ENCODE measurements around the gene ARHGAP10. TPM values are rescaled to one million over a fixed set of nuclear protein-coding genes. Genes with fewer than 3 reads are reported as not detected.
"Not testable (repeated sequence)": the region's sequence is repeated elsewhere in the genome, so short reads cannot be mapped to it uniquely, and the experiment has no call there.

ARHGAP10 gene
- polyA plus RNA-seq, 1 experiment, result 20.2 TPM

GRCh38 chr4:147791341-147791740 is 59.5 kb downstream of the ARHGAP10 start:
- ChIA-PET POLR2A (interaction anchor here (0.6 kb wide), 1 partner anchor 26 kb away, joined by 5 read pairs; no protein-coding TSS in a partner anchor), CTCF (interaction anchor here (0.6 kb wide), 1 partner anchor 37 kb away, joined by 3 read pairs; no protein-coding TSS in a partner anchor)
- DNase-seq (ENCODE audit: low read depth), result no peak
- Histone ChIP-seq H3K27me3 (ENCODE audit: control insufficient read depth, insufficient read depth, low read length) (no peaks in the 10 kb centered on the region), H3K36me3 (ENCODE audit: control insufficient read depth, insufficient read depth, low read length) (no peaks in the 10 kb centered on the region), H3K4me3 (ENCODE audit: low read depth, low read length) (no peak overlapping the region)
- no peak for TF ChIP-seq CTCF (IDR thresholded peaks at IDR 0.05; ENCODE audit: insufficient read depth, low read depth, low read length)

- H3K36me3 ChIP-seq (ENCODE audit: control insufficient read depth, insufficient read depth, low read length), result no peaks in the 10 kb centered on the region
- TF ChIP-seq CTCF (IDR thresholded peaks at IDR 0.05; ENCODE audit: insufficient read depth, low read depth, low read length), result no peak
- ChIA-PET POLR2A (interaction anchor here (0.6 kb wide), 2 partner anchors 27 to 208 kb away, joined by 5 to 6 read pairs; no protein-coding TSS in a partner anchor), CTCF (interaction anchor here (0.6 to 1.1 kb wide), 3 partner anchors 18 to 73 kb away, joined by 3 read pairs; no protein-coding TSS in a partner anchor)
- H3K27me3 ChIP-seq (ENCODE audit: control insufficient read depth, insufficient read depth, low read length), result no peaks in the 10 kb centered on the region
- DNase-seq (ENCODE audit: low read depth), result no peak
- no peak overlapping the region for H3K4me3 ChIP-seq (ENCODE audit: low read depth, low read length)
Observed at GRCh38 chr4:147791865-147792264, 60.0 kb downstream of the ARHGAP10 start.

- Histone ChIP-seq H3K4me3 (ENCODE audit: low read depth, low read length) (no peak overlapping the region), H3K36me3 (ENCODE audit: control insufficient read depth, insufficient read depth, low read length) (no peaks in the 10 kb centered on the region), H3K27me3 (ENCODE audit: control insufficient read depth, insufficient read depth, low read length) (no peaks in the 10 kb centered on the region)
- ChIA-PET CTCF (interaction anchor here (1.8 kb wide), 1 partner anchor 73 kb away, joined by 6 read pairs; no protein-coding TSS in a partner anchor), POLR2A (no interaction called here)
- TF ChIP-seq CTCF (IDR thresholded peaks at IDR 0.05; ENCODE audit: insufficient read depth, low read depth, low read length), result no peak
- DNase-seq (ENCODE audit: low read depth), result no peak
Observed at GRCh38 chr4:147793569-147794313, 61.9 kb downstream of the ARHGAP10 start.

- no peak overlapping the region for H3K4me3 ChIP-seq (ENCODE audit: low read depth, low read length)
- CTCF ChIA-PET, result interaction anchor here (1.8 kb wide), 1 partner anchor 73 kb away, joined by 6 read pairs; no protein-coding TSS in a partner anchor
- no peaks in the 10 kb centered on the region for H3K36me3 ChIP-seq (ENCODE audit: control insufficient read depth, insufficient read depth, low read length)
- no peaks in the 10 kb centered on the region for H3K27me3 ChIP-seq (ENCODE audit: control insufficient read depth, insufficient read depth, low read length)
- TF ChIP-seq CTCF (IDR thresholded peaks at IDR 0.05; ENCODE audit: insufficient read depth, low read depth, low read length), result no peak
- POLR2A ChIA-PET, result interaction anchor here (0.6 kb wide), 1 partner anchor 22 kb away, joined by 4 read pairs; no protein-coding TSS in a partner anchor
- no peak for DNase-seq (ENCODE audit: low read depth)
Observed at GRCh38 chr4:147794314-147794680, 62.4 kb downstream of the ARHGAP10 start.

GRCh38 chr4:147794787-147795413 is 63.0 kb downstream of the ARHGAP10 start:
- no peak for TF ChIP-seq CTCF (IDR thresholded peaks at IDR 0.05; ENCODE audit: insufficient read depth, low read depth, low read length)
- no peaks in the 10 kb centered on the region for H3K36me3 ChIP-seq (ENCODE audit: control insufficient read depth, insufficient read depth, low read length)
- ChIA-PET POLR2A (interaction anchor here (0.6 kb wide), 1 partner anchor 21 kb away, joined by 4 read pairs; no protein-coding TSS in a partner anchor), CTCF (interaction anchor here (1.1 to 1.8 kb wide), 2 partner anchors 13 to 72 kb away, joined by 4 to 6 read pairs; no protein-coding TSS in a partner anchor)
- no peak overlapping the region for H3K4me3 ChIP-seq (ENCODE audit: low read depth, low read length)
- DNase-seq (ENCODE audit: low read depth), result no peak
- H3K27me3 ChIP-seq (ENCODE audit: control insufficient read depth, insufficient read depth, low read length), result no peaks in the 10 kb centered on the region

GRCh38 chr4:147799057-147799456 is 67.2 kb downstream of the ARHGAP10 start:
- H3K27me3 ChIP-seq (ENCODE audit: control insufficient read depth, insufficient read depth, low read length); H3K4me3 ChIP-seq (ENCODE audit: low read depth, low read length); POLR2A ChIA-PET; DNase-seq (ENCODE audit: low read depth); H3K36me3 ChIP-seq (ENCODE audit: control insufficient read depth, insufficient read depth, low read length): not testable (repeated sequence)
- CTCF ChIA-PET, result interaction anchor here (0.6 to 0.8 kb wide), 2 partner anchors 10 to 12 kb away, joined by 3 to 4 read pairs; no protein-coding TSS in a partner anchor

Measured in BJ (cell line).